Ishikawa (cell line): ENCODE results near the gene CMSS1.

Source experiments
- CREB1 ChIP-seq: IDR thresholded peaks from 2 replicates; pipeline ENCODE4 v1.6.1; 2012; ENCODE audit warnings: low read depth
- EGR1 ChIP-seq: IDR thresholded peaks from 2 replicates; pipeline ENCODE4 v1.6.1; 2012
- TAF1 ChIP-seq: IDR thresholded peaks from 2 replicates; pipeline ENCODE4 v1.6.1; 2012; ENCODE audit warnings: low read depth, mild to moderate bottlenecking
- TF ChIP-seq, protein P1 (sequence below): IDR thresholded peaks from 2 replicates; pipeline ENCODE4 v1.6.1; 2012

DNA sequence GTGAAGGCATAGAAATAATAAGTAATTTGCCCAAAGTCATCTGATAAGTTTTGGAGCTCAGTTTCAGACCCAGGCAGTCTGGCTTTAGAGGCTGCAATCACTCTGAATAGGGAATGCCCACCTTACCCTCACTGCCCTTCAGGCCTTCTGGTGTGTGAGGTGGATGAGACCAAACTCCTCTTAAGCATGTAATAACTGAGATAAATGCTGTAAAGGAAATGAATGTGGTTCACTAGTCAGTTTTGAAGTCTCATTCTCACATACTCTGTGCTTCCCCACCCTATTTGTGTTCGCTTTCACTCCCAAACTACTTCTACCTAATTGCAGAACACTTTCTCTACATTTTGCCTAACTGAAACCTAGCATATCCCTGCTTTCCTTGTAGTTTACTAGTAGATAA is 152.5 kb downstream of the CMSS1 start:
- TF ChIP-seq TAF1 = no peak
- TF ChIP-seq, protein P1, sequence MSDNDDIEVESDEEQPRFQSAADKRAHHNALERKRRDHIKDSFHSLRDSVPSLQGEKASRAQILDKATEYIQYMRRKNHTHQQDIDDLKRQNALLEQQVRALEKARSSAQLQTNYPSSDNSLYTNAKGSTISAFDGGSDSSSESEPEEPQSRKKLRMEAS = no peak
- no peak for TF ChIP-seq CREB1
- no peak for TF ChIP-seq EGR1
